Thoracic aorta (tissue), 2 donors: ENCODE results near the gene SYTL3. TPM values are rescaled to one million over a fixed set of nuclear protein-coding genes. Genes with fewer than 3 reads are reported as not detected.

Experiments
- ATAC-seq: fragments of 150-250 bp; one replicate; pipeline ENCODE4 v1.8.0; 2017; ENCODE audit warnings: low read depth; ENCODE audit not compliant: insufficient number of reproducible peaks, low FRiP score
- DNase-seq: peaks from one replicate; pipeline ENCODE4 v3.0.0-alpha.2; 2020; ENCODE audit warnings: low spot score
- H3K27ac ChIP-seq, 2 donors: fragments of 200-600 bp; sonication (generic); 1 replicate in 1 of 2; 2 replicates in 1 of 2; pipeline ENCODE4 v1.5.1; 2016; ENCODE audit warnings: mild to moderate bottlenecking in 2 of 2, moderate library complexity in 2 of 2
- H3K27me3 ChIP-seq: fragments of 200-600 bp; sonication (generic); replicated peaks from 2 replicates; pipeline ENCODE4 v1.6.0; 2016; ENCODE audit warnings: mild to moderate bottlenecking; ENCODE audit not compliant: insufficient read depth
- H3K36me3 ChIP-seq: fragments of 200-600 bp; sonication (generic); one replicate; pipeline ENCODE4 v1.5.1; 2016
- H3K4me1 ChIP-seq, 2 donors: fragments of 200-600 bp; sonication (generic); 1 replicate in 1 of 2; 2 replicates in 1 of 2; pipeline versions ENCODE4 v1.5.1 to v1.6.0; 2016; ENCODE audit warnings: low read depth in 2 of 2, mild to moderate bottlenecking in 1 of 2; ENCODE audit not compliant: control insufficient read depth in 1 of 2
- H3K4me3 ChIP-seq: fragments of 200-600 bp; sonication (generic); 2 replicates; pipeline ENCODE4 v1.5.1; 2016; ENCODE audit warnings: mild to moderate bottlenecking
- H3K9me3 ChIP-seq: fragments of 200-600 bp; sonication (generic); 2 replicates; pipeline ENCODE4 v1.5.1; 2016
- total RNA-seq, 2 donors: library from RNA; depleted of rRNA; stranded (reverse); fragments of >200 nt; gene quantifications; one replicate each; pipeline versions ENCODE4 v1.1.0 to v1.2.3, GENCODE V29; 2016
- TF ChIP-seq, protein P1 (sequence below): fragments of 200-600 bp; sonication (generic); IDR thresholded peaks from one replicate; pipeline ENCODE4 v1.5.1; 2019; ENCODE audit warnings: antibody characterized with exemption

SYTL3 gene
- total RNA-seq, 2 donors from 2014 or later: 7.1 to 9.6 TPM

DNA sequence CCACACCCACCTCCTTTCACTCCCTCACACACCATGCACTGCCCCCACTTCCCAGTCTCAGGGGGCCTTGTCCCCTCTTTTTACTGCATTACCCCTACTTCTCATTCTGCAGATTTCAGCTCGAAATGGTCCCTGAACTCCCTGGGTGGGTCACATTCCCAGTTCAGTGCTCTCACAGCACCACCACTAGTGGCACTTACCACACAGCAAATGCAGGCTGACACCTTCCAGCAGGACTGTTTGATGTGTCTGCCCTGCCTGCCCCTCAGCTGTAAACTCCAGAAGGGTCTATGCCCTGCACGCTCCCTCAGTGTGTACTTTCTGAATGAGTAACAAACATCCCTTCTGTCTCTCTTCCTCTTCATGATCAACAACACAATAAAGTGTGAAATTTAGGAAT, 9.3 kb upstream of the SYTL3 start:
- H3K4me3 ChIP-seq: no peak overlapping the region
- DNase-seq (no peak), ATAC-seq (no peak)
- peaks cover 17% of the 10 kb centered on the region for H3K36me3 ChIP-seq
- TF ChIP-seq, protein P1, sequence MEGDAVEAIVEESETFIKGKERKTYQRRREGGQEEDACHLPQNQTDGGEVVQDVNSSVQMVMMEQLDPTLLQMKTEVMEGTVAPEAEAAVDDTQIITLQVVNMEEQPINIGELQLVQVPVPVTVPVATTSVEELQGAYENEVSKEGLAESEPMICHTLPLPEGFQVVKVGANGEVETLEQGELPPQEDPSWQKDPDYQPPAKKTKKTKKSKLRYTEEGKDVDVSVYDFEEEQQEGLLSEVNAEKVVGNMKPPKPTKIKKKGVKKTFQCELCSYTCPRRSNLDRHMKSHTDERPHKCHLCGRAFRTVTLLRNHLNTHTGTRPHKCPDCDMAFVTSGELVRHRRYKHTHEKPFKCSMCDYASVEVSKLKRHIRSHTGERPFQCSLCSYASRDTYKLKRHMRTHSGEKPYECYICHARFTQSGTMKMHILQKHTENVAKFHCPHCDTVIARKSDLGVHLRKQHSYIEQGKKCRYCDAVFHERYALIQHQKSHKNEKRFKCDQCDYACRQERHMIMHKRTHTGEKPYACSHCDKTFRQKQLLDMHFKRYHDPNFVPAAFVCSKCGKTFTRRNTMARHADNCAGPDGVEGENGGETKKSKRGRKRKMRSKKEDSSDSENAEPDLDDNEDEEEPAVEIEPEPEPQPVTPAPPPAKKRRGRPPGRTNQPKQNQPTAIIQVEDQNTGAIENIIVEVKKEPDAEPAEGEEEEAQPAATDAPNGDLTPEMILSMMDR: no peak
- no peak overlapping the region for H3K27ac ChIP-seq
- peaks cover 19 to 34% of the 10 kb centered on the region in 2 donors for H3K4me1 ChIP-seq
- no peaks in the 10 kb centered on the region for H3K27me3 ChIP-seq
- H3K9me3 ChIP-seq: no peaks in the 10 kb centered on the region

DNA sequence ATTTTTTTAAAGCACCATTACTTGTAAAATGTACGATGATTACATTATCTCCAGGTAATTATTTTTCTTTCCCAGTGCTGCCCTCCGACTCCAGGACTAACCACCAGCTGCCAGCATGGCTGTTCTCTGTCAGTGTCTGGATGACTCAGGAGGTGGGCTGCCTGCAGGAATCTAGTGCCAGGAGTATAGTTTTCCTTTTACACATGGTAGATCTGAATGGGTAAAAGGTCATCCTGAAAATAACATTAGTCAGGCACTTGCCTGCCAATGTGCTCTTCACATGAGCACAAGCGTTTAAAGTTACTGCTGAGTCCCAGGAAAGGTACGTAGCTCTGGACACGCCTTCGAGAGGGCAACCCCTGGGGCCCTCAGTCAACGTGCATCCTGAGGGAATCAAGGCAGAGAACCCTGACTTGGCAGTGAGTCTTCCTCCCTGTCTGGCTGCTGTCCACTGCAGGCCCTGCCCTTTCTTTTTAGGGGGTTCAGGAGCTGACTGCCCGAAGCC, 7.7 kb upstream of the SYTL3 start:
- peak overlapping the region; percentile 98 for H3K4me3 ChIP-seq
- DNase-seq (no peak), ATAC-seq (no peak)
- H3K36me3 ChIP-seq: peaks cover 4% of the 10 kb centered on the region
- H3K27me3 ChIP-seq: no peaks in the 10 kb centered on the region
- H3K27ac ChIP-seq: peak overlapping the region in 1 of 2 donors; percentile 37
- peaks cover 19 to 34% of the 10 kb centered on the region in 2 donors for H3K4me1 ChIP-seq
- no peaks in the 10 kb centered on the region for H3K9me3 ChIP-seq
- TF ChIP-seq, protein P1: no peak

DNA sequence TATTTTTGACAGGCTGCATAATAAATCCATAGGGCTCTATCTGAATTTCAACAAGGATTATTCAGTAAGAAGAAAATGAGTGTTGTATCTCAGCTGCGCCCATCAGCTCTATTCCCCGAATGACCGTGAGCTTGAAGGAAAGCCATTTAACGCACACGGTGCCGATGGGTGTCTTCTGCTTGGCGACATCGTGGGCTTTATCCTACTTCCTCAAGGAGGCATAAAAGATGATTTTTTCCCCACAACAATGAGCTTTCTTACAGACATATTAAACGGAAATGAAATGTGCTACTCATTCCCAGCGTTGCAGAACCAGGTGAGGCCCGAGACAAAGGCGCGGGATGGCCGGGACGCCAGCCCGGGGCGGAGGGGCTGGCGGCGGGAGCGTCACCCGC, 6.0 kb upstream of the SYTL3 start:
- no peak for DNase-seq

DNA sequence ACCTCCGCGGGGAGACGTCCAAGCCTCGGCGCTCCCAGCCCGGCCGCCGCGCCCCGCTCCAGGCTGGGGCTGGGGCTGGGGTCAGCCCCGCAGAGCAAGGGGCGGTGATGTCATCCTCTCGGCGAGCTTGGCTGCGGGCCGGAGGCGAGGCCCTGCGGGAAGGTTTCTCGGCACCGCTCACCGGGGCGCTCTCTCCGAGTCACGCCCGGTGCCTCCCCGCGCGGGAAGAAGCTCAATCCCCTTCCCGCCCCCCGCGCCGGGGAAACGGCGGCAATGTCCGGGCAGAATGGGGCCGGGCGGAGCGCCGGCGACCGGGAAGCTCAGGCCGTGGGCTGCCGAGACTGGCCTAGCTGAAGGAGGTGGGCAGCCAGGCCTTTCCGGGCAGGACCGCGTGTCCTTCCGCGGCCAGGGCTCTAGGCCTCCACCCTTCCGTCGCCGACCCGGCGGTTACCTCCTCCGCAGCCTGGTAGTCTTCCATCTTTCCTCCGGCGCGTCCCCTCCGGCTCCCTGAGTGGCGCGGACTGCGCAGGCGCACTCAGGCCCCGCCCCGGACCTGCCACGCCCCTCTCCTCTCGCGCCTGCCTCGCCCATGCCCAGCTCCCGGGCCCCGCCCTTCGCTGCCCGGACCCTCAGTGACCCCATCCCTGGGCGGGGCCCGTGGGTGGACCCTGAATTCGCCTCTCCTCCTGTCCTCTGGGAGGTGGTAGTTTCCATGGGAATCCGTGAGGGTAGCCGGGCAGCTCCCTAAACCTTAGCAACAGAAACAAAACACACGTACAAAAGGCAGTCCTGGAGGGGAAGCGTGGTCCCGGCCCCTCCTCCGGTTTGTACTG, 5.4 kb upstream of the SYTL3 start, which contains the start of gene DYNLT1:
DYNLT1 (minus strand) TSS at position 513 of the 833 bp plus-strand sequence; CDS start at position 478, 35 bp downstream.
- Histone ChIP-seq H3K4me3 (peak within 1 kb of the TSS; percentile 98), H3K36me3 (no peaks in the 10 kb centered on the region), H3K4me1 (peaks cover 19 to 43% of the 10 kb centered on the region in 2 donors), H3K9me3 (no peaks in the 10 kb centered on the region), H3K27ac (peak within 1 kb of the TSS; percentile 96), H3K27me3 (no peaks in the 10 kb centered on the region)
- peak; percentile 71 for DNase-seq
- TF ChIP-seq, protein P1: no peak
- ATAC-seq: peak; percentile 82

More for the DNA sequence above, 6.0 kb upstream of the SYTL3 start:
- peak overlapping the region; percentile 96 for H3K27ac ChIP-seq
- TF ChIP-seq, protein P1: no peak
- H3K36me3 ChIP-seq: no peaks in the 10 kb centered on the region
- peaks cover 19 to 37% of the 10 kb centered on the region in 2 donors for H3K4me1 ChIP-seq
- H3K4me3 ChIP-seq: peak overlapping the region; percentile 98
- ATAC-seq: peak; percentile 8
- no peaks in the 10 kb centered on the region for H3K27me3 ChIP-seq
- H3K9me3 ChIP-seq: no peaks in the 10 kb centered on the region
